Measurements from ENCODE around the gene ZNF154. TPM values are rescaled to one million over a fixed set of nuclear protein-coding genes. Genes with fewer than 3 reads are reported as not detected.

The ZNF154 gene
- polyA plus RNA-seq, 5 donors: 27.8 to 50.7 (median 41.1) TPM

GRCh38 chr19:57686727-57687126, 22.3 kb downstream of the ZNF154 start:
- DNase-seq: no peak

- DNase-seq: no peak
These were observed 26.7 kb downstream of the ZNF154 start for GRCh38 chr19:57682226-57682766.

DNA sequence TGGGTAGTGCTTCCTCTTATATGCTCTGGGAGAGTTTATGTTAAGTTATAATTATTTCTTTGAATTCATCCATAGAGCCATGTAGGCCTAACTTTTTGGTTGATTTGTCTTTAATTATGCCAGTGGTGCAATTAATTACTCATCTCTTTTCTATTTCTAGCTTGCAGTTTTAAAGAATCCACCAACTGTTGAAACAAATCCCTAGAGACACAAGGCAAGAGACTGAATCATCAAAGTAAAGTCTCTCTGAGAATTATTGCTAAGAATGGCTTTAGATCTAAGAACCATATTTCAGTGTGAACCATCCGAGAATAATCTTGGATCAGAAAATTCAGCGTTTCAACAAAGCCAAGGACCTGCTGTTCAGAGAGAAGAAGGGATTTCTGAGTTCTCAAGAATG, 33.1 kb downstream of the ZNF154 start:
- DNase-seq: no peak

DNA sequence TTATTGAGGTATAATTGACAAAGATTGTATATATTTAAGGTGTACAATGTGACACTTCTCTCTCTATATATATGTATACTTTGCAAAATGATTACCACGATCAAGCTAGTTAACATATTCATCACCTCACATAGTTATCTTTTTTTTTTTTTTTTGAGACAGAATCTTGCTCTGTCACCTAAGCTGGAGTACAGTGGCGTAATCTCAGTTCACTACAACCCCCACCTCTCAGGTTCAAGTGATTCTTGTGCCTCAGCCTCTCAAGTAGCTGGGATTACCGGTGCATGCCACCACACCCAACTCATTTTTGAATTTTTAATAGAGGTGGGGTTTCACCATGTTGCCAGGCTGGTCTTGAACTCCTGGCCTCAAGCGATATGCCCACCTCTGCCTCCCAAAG, 36.5 kb downstream of the ZNF154 start:
- no peak for DNase-seq

GRCh38 chr19:57671124-57671895, 37.7 kb downstream of the ZNF154 start:
- no peak for DNase-seq

DNA sequence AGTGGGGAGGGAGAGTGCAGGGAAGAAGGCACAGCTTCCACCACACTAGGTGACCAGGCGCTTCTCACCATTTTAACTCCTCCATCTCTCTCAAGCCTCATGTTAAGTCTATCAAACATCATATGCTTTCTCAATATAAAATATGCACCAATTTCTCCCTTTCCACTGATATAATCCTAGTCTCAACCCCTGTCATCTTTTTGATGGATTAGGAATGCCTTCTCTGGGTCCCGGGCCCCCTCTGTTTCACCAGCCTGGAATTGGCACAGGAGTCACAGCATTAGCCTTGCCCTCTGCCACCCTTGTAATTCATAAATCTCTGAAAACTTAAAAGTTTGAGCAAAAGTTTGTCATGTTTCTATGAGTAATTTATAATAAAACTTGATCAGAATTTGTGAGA, 40.4 kb downstream of the ZNF154 start, which contains the start of gene ZSCAN4:
Gene ZSCAN4 (plus strand): TSS at position 301 of the 400 bp plus-strand sequence. CDS start 7,211 bp downstream, outside the sequence.
- no peak for DNase-seq

GRCh38 chr19:57667228-57667627, 41.8 kb downstream of the ZNF154 start:
- DNase-seq: no peak

- DNase-seq: no peak
These were observed 43.7 kb downstream of the ZNF154 start for GRCh38 chr19:57665261-57665806.

GRCh38 chr19:57664269-57665127, 44.5 kb downstream of the ZNF154 start:
- DNase-seq: peak; percentile 73 to 75

DNA sequence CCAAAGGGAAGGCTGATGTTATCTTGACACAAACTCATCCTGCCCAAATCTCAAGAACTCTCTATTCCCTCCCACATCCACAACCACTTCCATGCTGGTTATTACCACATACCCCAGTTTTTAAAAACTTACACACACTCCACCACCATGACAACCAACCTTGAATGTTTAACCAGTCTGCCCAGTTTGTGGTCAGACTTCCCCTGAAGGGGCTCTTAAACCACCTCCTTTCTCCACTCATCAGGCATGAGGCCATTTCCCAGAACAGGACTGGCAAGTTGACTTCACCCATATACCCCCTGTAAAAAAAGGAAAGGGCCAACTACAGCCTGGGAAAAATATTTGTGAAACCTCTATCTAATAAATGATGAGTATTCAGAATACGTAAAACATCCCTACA, 52.7 kb downstream of the ZNF154 start:
- DNase-seq: no peak

GRCh38 chr19:57655443-57655842, 53.6 kb downstream of the ZNF154 start:
- no peak for DNase-seq

GRCh38 chr19:57653689-57654088, 55.3 kb downstream of the ZNF154 start:
- DNase-seq: no peak

- DNase-seq: no peak
These were observed 57.4 kb downstream of the ZNF154 start for GRCh38 chr19:57651654-57651996.

DNA sequence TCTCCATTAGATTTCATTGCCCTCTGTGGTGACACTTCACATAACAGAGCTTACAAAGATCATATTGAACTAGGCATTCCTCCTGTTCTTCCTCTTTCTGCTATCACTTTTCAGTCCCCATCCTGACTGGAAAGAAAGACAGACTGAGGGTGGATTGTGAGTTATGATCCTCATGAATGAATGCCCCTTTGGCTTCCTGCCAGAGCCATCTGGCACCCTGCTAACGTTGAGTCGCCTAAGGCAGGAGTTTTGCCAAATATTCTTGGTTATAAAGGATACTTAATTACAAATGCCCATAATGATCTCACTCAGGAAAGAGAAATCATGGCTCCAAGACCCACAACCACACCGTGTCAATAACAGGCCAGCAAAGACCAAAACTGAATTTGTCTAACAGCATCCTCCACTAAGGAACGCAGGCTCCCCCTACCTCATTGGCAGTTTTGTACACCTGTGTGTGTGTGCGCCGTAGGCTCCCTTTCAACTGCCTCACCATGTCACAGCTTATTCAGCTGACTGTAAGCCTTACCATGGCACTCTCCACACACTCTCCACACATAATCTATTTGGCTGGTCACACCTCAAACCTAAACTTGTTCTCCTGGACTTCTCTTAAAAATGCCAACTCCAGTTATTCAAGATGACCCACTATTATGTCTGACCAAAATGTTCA, 60.5 kb downstream of the ZNF154 start:
- DNase-seq: no peak

Other genes with a start within 250 kb of the ZNF154 start
- gene ZNF772, start 231.6 kb downstream of the ZNF154 start, polyA plus RNA-seq (ENCODE audit: insufficient read depth in 1 of 5, insufficient read length in 5 of 5, low replicate concordance in 1 of 5): 10 to 100 TPM in 4 of 5 donors, 1 to 10 TPM in 1; 8.4 to 22.1 (median 19.2) TPM
- 10 to 100 TPM; 19.5 to 32.5 (median 22.7) TPM for gene ZNF419, start 221.5 kb downstream of the ZNF154 start, polyA plus RNA-seq (ENCODE audit: insufficient read depth in 1 of 5, insufficient read length in 5 of 5, low replicate concordance in 1 of 5)
- 10 to 100 TPM; 12.1 to 17.5 (median 16.5) TPM for gene ZNF773, start 209.3 kb downstream of the ZNF154 start, polyA plus RNA-seq (ENCODE audit: insufficient read depth in 1 of 5, insufficient read length in 5 of 5, low replicate concordance in 1 of 5)
- gene ZNF549, start 181.8 kb downstream of the ZNF154 start, polyA plus RNA-seq (ENCODE audit: insufficient read depth in 1 of 5, insufficient read length in 5 of 5, low replicate concordance in 1 of 5): 10 to 100 TPM; 15.0 to 21.2 (median 20.1) TPM
- gene ZNF550, start 149.3 kb downstream of the ZNF154 start, polyA plus RNA-seq (ENCODE audit: insufficient read depth in 1 of 5, insufficient read length in 5 of 5, low replicate concordance in 1 of 5): 10 to 100 TPM; 16.2 to 31.2 (median 23.6) TPM
- gene ZNF416, start 130.3 kb downstream of the ZNF154 start, polyA plus RNA-seq (ENCODE audit: insufficient read depth in 1 of 5, insufficient read length in 5 of 5, low replicate concordance in 1 of 5): 1 to 10 TPM; 6.6 to 9.3 (median 8.2) TPM
- 10 to 100 TPM; 11.4 to 23.8 (median 17.6) TPM for gene ZIK1, start 125.1 kb downstream of the ZNF154 start, polyA plus RNA-seq (ENCODE audit: insufficient read depth in 1 of 5, insufficient read length in 5 of 5, low replicate concordance in 1 of 5)
- gene ZNF530, start 109.3 kb downstream of the ZNF154 start, polyA plus RNA-seq (ENCODE audit: insufficient read depth in 1 of 5, insufficient read length in 5 of 5, low replicate concordance in 1 of 5): 1 to 10 TPM; 4.8 to 7.7 (median 6.0) TPM
- gene ZNF134, start 95.0 kb downstream of the ZNF154 start, polyA plus RNA-seq (ENCODE audit: insufficient read depth in 1 of 5, insufficient read length in 5 of 5, low replicate concordance in 1 of 5): 10 to 100 TPM; 21.3 to 28.9 (median 26.7) TPM
- gene ZNF211, start 76.0 kb downstream of the ZNF154 start, polyA plus RNA-seq (ENCODE audit: insufficient read depth in 1 of 5, insufficient read length in 5 of 5, low replicate concordance in 1 of 5): 10 to 100 TPM; 31.0 to 45.4 (median 42.8) TPM
- under 1 TPM; 0.13 to 0.18 (median 0.15) TPM for gene ZSCAN4, start 40.3 kb downstream of the ZNF154 start, polyA plus RNA-seq (ENCODE audit: insufficient read depth in 1 of 5, insufficient read length in 5 of 5, low replicate concordance in 1 of 5)
- 10 to 100 TPM; 12.9 to 22.0 (median 18.7) TPM for gene ZNF551, start 27.2 kb downstream of the ZNF154 start, polyA plus RNA-seq (ENCODE audit: insufficient read depth in 1 of 5, insufficient read length in 5 of 5, low replicate concordance in 1 of 5)
- 10 to 100 TPM; 17.5 to 25.8 (median 25.1) TPM for gene ZNF671, start 18.4 kb upstream of the ZNF154 start, polyA plus RNA-seq (ENCODE audit: insufficient read depth in 1 of 5, insufficient read length in 5 of 5, low replicate concordance in 1 of 5)
- gene ZNF776, start 37.6 kb upstream of the ZNF154 start, polyA plus RNA-seq (ENCODE audit: insufficient read depth in 1 of 5, insufficient read length in 5 of 5, low replicate concordance in 1 of 5): 10 to 100 TPM; 25.0 to 44.2 (median 40.5) TPM
- 10 to 100 TPM; 21.5 to 33.9 (median 29.1) TPM for gene ZNF586, start 60.5 kb upstream of the ZNF154 start, polyA plus RNA-seq (ENCODE audit: insufficient read depth in 1 of 5, insufficient read length in 5 of 5, low replicate concordance in 1 of 5)
- 10 to 100 TPM; 12.4 to 18.1 (median 16.4) TPM for gene ZNF552, start 105.7 kb upstream of the ZNF154 start, polyA plus RNA-seq (ENCODE audit: insufficient read depth in 1 of 5, insufficient read length in 5 of 5, low replicate concordance in 1 of 5)
- 10 to 100 TPM in 4 of 5 donors, 1 to 10 TPM in 1; 9.5 to 17.0 (median 13.7) TPM for gene ZNF587B, start 121.1 kb upstream of the ZNF154 start, polyA plus RNA-seq (ENCODE audit: insufficient read depth in 1 of 5, insufficient read length in 5 of 5, low replicate concordance in 1 of 5)
- 10 to 100 TPM; 23.3 to 39.1 (median 34.8) TPM for gene ZNF587, start 140.7 kb upstream of the ZNF154 start, polyA plus RNA-seq (ENCODE audit: insufficient read depth in 1 of 5, insufficient read length in 5 of 5, low replicate concordance in 1 of 5)
- 10 to 100 TPM; 47.1 to 62.9 (median 61.2) TPM for gene ZNF814, start 179.8 kb upstream of the ZNF154 start, polyA plus RNA-seq (ENCODE audit: insufficient read depth in 1 of 5, insufficient read length in 5 of 5, low replicate concordance in 1 of 5)
- 10 to 100 TPM; 19.6 to 41.3 (median 38.4) TPM for gene ZNF417, start 207.4 kb upstream of the ZNF154 start, polyA plus RNA-seq (ENCODE audit: insufficient read depth in 1 of 5, insufficient read length in 5 of 5, low replicate concordance in 1 of 5)
- 10 to 100 TPM; 17.5 to 38.2 (median 33.5) TPM for gene ZNF418, start 226.2 kb upstream of the ZNF154 start, polyA plus RNA-seq (ENCODE audit: insufficient read depth in 1 of 5, insufficient read length in 5 of 5, low replicate concordance in 1 of 5)
- gene ZNF256, start 238.5 kb upstream of the ZNF154 start, polyA plus RNA-seq (ENCODE audit: insufficient read depth in 1 of 5, insufficient read length in 5 of 5, low replicate concordance in 1 of 5): 10 to 100 TPM in 3 of 5 donors, 1 to 10 TPM in 2; 7.1 to 11.7 (median 10.7) TPM

Measured in right lung (tissue), 5 donors.